ENCODE measurements around the gene TMEM248.

DNA sequence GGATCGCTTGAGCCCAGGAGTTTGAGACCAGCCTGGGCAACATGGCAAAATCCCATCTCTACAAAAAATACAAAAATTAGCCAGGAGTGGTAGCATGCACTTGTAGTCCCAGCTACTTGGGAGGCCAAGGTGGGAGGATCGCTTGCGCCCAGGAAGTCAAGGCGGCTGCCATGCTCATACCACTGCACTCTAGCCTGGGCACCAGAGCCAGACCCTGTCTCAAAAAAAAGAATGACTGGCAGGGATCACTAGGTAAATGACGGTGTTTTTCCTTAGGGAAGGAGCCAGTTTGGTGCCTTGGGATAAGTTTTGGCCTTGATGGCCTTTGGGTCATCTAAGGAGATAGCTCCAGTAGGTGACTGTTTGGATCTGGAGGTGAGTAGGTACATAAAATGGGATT lies 8.9 kb downstream of the TMEM248 start:
- no peak for TF ChIP-seq ARNTL (CRISPR knock-in tag; IDR thresholded peaks at IDR 0.05; ENCODE audit: borderline replicate concordance, low read depth)
- TF ChIP-seq, protein P1, sequence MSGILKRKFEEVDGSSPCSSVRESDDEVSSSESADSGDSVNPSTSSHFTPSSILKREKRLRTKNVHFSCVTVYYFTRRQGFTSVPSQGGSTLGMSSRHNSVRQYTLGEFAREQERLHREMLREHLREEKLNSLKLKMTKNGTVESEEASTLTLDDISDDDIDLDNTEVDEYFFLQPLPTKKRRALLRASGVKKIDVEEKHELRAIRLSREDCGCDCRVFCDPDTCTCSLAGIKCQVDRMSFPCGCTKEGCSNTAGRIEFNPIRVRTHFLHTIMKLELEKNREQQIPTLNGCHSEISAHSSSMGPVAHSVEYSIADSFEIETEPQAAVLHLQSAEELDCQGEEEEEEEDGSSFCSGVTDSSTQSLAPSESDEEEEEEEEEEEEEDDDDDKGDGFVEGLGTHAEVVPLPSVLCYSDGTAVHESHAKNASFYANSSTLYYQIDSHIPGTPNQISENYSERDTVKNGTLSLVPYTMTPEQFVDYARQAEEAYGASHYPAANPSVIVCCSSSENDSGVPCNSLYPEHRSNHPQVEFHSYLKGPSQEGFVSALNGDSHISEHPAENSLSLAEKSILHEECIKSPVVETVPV (CRISPR knock-in tag; IDR thresholded peaks at IDR 0.05) = no peak
- TF ChIP-seq OSR1 (CRISPR knock-in tag; IDR thresholded peaks at IDR 0.05) = no peak
- no peak for TF ChIP-seq RARB (CRISPR knock-in tag; IDR thresholded peaks at IDR 0.05)
- no peak for TF ChIP-seq ZFP3 (CRISPR knock-in tag; IDR thresholded peaks at IDR 0.05)
- TF ChIP-seq ZFP30 (CRISPR knock-in tag; IDR thresholded peaks at IDR 0.05) = no peak
- TF ChIP-seq TOX (CRISPR knock-in tag; IDR thresholded peaks at IDR 0.05; ENCODE audit: borderline replicate concordance) = no peak
